KMS-11 (cell line): Measurements from ENCODE around the gene ALOXE3.

Experiments used
- H2AFZ ChIP-seq: fragments of 200-600 bp; sonication (generic); 2 replicates; pipeline ENCODE4 v1.6.1; 2016; ENCODE audit warnings: antibody characterized with exemption, mixed run types, low read depth
- H3K27ac ChIP-seq: fragments of 200-600 bp; sonication (generic); 2 replicates; pipeline ENCODE4 v1.6.1; 2016; ENCODE audit warnings: mild to moderate bottlenecking, mixed run types
- H3K27me3 ChIP-seq: fragments of 200-600 bp; sonication (generic); 2 replicates; pipeline ENCODE4 v1.6.1; 2017; ENCODE audit warnings: mild to moderate bottlenecking, low read depth, mixed run types, moderate library complexity; ENCODE audit not compliant: insufficient read depth
- H3K36me3 ChIP-seq: fragments of 200-600 bp; sonication (generic); 2 replicates; pipeline ENCODE4 v1.6.1; 2017; ENCODE audit warnings: mild to moderate bottlenecking, mixed run types; ENCODE audit not compliant: insufficient read depth
- H3K4me1 ChIP-seq: fragments of 200-600 bp; sonication (generic); 2 replicates; pipeline ENCODE4 v1.6.1; 2016; ENCODE audit warnings: mild to moderate bottlenecking, low read depth, mixed run types; ENCODE audit not compliant: poor library complexity, severe bottlenecking
- H3K4me2 ChIP-seq: fragments of 200-600 bp; sonication (generic); 2 replicates; pipeline ENCODE4 v1.7.0; 2016; ENCODE audit warnings: mild to moderate bottlenecking, mixed run types
- H3K4me3 ChIP-seq: fragments of 200-600 bp; sonication (generic); IDR thresholded peaks from 2 replicates; pipeline ENCODE4 v1.6.1; 2017; ENCODE audit warnings: low read depth, low read length, mixed read lengths; ENCODE audit not compliant: insufficient read depth
- H3K79me2 ChIP-seq: fragments of 200-600 bp; sonication (generic); 2 replicates; pipeline ENCODE4 v1.6.1; 2016; ENCODE audit warnings: low read depth, mixed run types; ENCODE audit not compliant: insufficient read depth
- H3K9ac ChIP-seq: fragments of 200-600 bp; sonication (generic); 2 replicates; pipeline ENCODE4 v1.6.1; 2016; ENCODE audit warnings: mild to moderate bottlenecking, mixed run types
- H4K20me1 ChIP-seq: fragments of 200-600 bp; sonication (generic); 2 replicates; pipeline ENCODE4 v1.6.1; 2016; ENCODE audit warnings: mild to moderate bottlenecking, mixed run types; ENCODE audit not compliant: insufficient read depth
- TF ChIP-seq, protein P1 (sequence below): fragments of 200-600 bp; sonication (generic); conservative IDR thresholded peaks from 2 replicates; pipeline ENCODE4 v1.6.1; 2017; ENCODE audit warnings: low read depth, mild to moderate bottlenecking, antibody characterized with exemption, low read length, moderate library complexity, mixed read lengths

Gene ALOXE3

DNA sequence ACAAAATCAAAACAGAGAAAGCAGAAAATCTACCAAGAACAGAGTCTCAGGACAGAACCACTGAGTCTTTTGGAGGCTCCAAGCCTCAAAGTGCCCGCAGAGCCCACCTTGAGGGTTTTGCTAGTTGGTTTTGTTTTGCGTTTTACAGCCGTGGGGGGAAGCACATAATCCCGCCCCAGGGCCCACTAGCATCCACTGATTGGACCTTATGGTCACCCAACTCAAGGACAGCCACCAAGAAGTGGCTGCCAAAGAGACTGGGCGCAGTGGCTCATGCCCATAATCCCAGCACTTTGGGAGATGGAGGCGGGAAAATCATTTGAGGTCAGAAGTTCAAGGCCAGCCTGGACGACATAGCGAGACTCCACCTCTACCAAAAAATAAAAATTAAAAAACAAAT, 69.6 kb downstream of the ALOXE3 start:
- Histone ChIP-seq H3K4me3 (no peak overlapping the region), H3K36me3 (no peaks in the 10 kb centered on the region), H2AFZ (no peak overlapping the region), H3K4me1 (no peaks in the 10 kb centered on the region), H3K4me2 (no peak overlapping the region), H3K9ac (no peak overlapping the region), H3K27ac (no peak overlapping the region), H4K20me1 (no peaks in the 10 kb centered on the region), H3K79me2 (no peaks in the 10 kb centered on the region), H3K27me3 (no peaks in the 10 kb centered on the region)
- TF ChIP-seq, protein P1, sequence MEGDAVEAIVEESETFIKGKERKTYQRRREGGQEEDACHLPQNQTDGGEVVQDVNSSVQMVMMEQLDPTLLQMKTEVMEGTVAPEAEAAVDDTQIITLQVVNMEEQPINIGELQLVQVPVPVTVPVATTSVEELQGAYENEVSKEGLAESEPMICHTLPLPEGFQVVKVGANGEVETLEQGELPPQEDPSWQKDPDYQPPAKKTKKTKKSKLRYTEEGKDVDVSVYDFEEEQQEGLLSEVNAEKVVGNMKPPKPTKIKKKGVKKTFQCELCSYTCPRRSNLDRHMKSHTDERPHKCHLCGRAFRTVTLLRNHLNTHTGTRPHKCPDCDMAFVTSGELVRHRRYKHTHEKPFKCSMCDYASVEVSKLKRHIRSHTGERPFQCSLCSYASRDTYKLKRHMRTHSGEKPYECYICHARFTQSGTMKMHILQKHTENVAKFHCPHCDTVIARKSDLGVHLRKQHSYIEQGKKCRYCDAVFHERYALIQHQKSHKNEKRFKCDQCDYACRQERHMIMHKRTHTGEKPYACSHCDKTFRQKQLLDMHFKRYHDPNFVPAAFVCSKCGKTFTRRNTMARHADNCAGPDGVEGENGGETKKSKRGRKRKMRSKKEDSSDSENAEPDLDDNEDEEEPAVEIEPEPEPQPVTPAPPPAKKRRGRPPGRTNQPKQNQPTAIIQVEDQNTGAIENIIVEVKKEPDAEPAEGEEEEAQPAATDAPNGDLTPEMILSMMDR = no peak

DNA sequence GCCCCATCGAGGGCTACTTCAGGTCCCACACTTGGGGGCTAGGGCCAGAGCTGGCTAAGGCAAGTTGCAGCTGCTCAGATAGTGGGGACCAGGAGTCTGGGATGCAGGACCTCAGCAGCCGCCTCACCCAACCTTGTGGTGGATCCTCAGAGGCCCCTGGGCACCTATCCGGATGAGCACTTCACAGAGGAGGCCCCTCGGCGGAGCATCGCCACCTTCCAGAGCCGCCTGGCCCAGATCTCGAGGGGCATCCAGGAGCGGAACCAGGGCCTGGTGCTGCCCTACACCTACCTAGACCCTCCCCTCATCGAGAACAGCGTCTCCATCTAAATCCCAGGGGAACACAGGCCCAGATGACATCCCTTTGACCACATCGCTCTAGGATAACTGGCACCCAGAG, 70.1 kb downstream of the ALOXE3 start:
- H2AFZ ChIP-seq = no peak overlapping the region
- H3K36me3 ChIP-seq = no peaks in the 10 kb centered on the region
- no peak overlapping the region for H3K9ac ChIP-seq
- H3K27ac ChIP-seq = no peak overlapping the region
- no peaks in the 10 kb centered on the region for H4K20me1 ChIP-seq
- H3K4me2 ChIP-seq = no peak overlapping the region
- H3K27me3 ChIP-seq = no peaks in the 10 kb centered on the region
- H3K4me3 ChIP-seq = no peak overlapping the region
- no peaks in the 10 kb centered on the region for H3K4me1 ChIP-seq
- TF ChIP-seq, protein P1 = no peak
- no peaks in the 10 kb centered on the region for H3K79me2 ChIP-seq

DNA sequence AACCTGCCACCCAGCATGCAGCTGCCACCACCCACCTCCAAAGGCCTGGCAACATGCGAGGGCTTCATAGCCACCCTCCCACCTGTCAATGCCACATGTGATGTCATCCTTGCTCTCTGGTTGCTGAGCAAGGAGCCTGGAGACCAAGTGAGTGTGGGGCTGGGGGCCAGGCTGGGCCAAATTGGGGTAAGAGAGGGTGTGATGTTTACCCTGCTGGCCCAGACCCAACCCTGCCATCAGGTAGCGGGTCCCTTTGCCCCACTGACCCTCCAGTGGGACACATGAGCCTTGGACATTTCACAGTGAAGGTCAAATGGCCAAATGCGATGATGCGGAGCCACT, 70.6 kb downstream of the ALOXE3 start:
- Histone ChIP-seq H3K9ac (no peak overlapping the region), H3K36me3 (no peaks in the 10 kb centered on the region), H3K4me3 (no peak overlapping the region), H3K27me3 (no peaks in the 10 kb centered on the region), H4K20me1 (no peaks in the 10 kb centered on the region), H3K4me2 (no peak overlapping the region), H3K27ac (no peak overlapping the region), H2AFZ (no peak overlapping the region), H3K79me2 (no peaks in the 10 kb centered on the region), H3K4me1 (no peaks in the 10 kb centered on the region)
- TF ChIP-seq, protein P1 = no peak

DNA sequence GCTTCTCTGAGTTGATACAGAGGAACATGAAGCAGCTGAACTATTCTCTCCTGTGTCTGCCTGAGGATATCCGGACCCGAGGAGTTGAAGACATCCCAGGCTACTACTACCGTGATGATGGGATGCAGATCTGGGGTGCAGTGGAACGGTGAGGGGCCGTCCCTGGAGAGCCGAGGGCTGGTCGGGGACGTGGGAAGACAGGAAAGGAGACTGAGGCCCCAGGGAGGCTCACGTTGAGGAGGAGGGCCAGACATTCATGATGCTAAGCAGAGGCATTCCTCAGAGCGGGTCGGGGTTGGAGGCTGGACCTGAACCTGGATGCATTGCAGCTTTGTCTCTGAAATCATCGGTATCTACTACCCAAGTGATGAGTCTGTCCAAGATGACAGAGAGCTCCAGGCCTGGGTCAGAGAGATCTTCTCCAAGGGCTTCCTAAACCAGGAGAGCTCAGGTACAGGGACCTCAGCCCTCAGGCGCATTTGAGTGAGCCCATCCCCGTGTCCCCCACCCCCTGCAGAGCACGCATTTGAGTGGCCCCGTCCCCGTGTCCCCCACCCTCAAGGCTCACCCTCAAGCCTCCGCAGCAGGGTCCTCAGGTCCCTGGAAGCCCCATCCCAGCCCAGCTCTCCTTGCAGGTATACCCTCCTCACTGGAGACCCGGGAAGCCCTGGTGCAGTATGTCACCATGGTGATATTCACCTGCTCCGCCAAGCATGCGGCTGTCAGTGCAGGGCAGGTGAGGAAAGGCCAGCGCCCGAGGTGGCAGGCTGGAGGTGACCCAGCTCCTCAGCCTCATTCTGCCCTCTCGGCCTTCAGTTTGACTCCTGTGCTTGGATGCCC, 71.2 kb downstream of the ALOXE3 start:
- Histone ChIP-seq H3K36me3 (no peaks in the 10 kb centered on the region), H3K79me2 (no peaks in the 10 kb centered on the region), H3K27ac (no peak overlapping the region), H3K4me2 (no peak overlapping the region), H2AFZ (no peak overlapping the region), H3K9ac (no peak overlapping the region), H3K27me3 (no peaks in the 10 kb centered on the region), H4K20me1 (no peaks in the 10 kb centered on the region), H3K4me3 (no peak overlapping the region), H3K4me1 (no peaks in the 10 kb centered on the region)
- TF ChIP-seq, protein P1 = no peak
